Sigmoid colon (tissue), 4 donors: ENCODE data around the gene SSR4.

Source experiments
- POLR2A ChIP-seq, 2 donors: fragments of 450-650 bp; IDR thresholded peaks; one replicate each; pipeline ENCODE4 v1.6.1; 2016; ENCODE audit warnings: antibody characterized with exemption in 2 of 2, mild to moderate bottlenecking in 2 of 2, moderate library complexity in 2 of 2
- POLR2AphosphoS5 ChIP-seq, 4 donors: sonication (generic); formaldehyde crosslinking; IDR thresholded peaks; one replicate each; pipeline ENCODE4 v1.6.1; 2017; ENCODE audit warnings: antibody characterized with exemption in 4 of 4
- TF ChIP-seq, protein P1 (sequence below), 4 experiments: fragments of 450-650 bp in 3 of 4; fragments of 200-600 bp in 1 of 4; IDR thresholded peaks; one replicate each; pipeline ENCODE4 v1.5.1; 2016 to 2019; ENCODE audit warnings: antibody characterized with exemption in 4 of 4, mild to moderate bottlenecking in 3 of 4, moderate library complexity in 2 of 4

DNA sequence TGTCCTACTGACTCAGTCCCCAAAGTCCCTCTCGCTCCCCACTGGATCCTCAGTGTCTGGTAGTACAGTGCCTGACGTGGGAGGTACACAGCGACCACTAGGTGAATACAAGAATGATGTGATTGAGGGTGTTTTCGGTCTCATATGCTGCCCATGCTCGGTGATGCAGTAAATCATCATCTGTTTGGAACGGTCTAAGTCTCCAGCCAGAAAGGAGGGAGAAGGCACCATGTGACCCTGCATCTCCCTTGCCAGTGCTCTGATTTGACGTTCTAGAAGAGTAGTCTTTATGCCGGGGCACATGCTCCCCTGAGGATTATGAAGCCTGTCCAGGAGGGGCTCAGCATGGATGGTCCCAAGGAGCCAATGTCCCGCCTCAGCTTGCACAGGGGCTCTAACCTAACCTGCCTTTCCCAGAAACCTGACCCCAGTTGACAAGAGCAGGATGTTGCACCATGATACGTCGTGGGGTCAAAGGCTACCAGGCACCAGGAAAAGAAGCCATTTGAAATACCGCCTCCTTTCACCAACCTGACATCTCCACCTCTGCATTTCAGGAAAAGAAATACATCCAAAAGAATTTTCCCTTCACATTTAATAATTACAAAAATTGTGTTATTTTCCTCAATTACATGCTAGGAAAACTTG lies 44.2 kb upstream of the SSR4 start:
- TF ChIP-seq, protein P1, sequence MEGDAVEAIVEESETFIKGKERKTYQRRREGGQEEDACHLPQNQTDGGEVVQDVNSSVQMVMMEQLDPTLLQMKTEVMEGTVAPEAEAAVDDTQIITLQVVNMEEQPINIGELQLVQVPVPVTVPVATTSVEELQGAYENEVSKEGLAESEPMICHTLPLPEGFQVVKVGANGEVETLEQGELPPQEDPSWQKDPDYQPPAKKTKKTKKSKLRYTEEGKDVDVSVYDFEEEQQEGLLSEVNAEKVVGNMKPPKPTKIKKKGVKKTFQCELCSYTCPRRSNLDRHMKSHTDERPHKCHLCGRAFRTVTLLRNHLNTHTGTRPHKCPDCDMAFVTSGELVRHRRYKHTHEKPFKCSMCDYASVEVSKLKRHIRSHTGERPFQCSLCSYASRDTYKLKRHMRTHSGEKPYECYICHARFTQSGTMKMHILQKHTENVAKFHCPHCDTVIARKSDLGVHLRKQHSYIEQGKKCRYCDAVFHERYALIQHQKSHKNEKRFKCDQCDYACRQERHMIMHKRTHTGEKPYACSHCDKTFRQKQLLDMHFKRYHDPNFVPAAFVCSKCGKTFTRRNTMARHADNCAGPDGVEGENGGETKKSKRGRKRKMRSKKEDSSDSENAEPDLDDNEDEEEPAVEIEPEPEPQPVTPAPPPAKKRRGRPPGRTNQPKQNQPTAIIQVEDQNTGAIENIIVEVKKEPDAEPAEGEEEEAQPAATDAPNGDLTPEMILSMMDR (IDR thresholded peaks at IDR 0.05): no peak
- TF ChIP-seq POLR2AphosphoS5 (IDR thresholded peaks at IDR 0.05) (no peak), POLR2A (IDR thresholded peaks at IDR 0.05) (no peak)
